Activated T-helper 1 cell treated with anti-CD3 and anti-CD28 coated beads, Interleukin-12 subunit alpha, Interleukin-12 subunit beta, Interleukin-2, Interleukin-4 antibody, amounts not matched to agents 30 ng/mL and 10 ng/mL and 1 ng/mL, durations not matched to agents 14 hours and 24 hours and 36 hours (primary cell): ENCODE results near the gene TTC28. TPM values are rescaled to one million over a fixed set of nuclear protein-coding genes. Genes with fewer than 3 reads are reported as not detected.
"Not testable (repeated sequence)": the region's sequence is repeated elsewhere in the genome, so short reads cannot be mapped to it uniquely, and the experiment has no call there.

Experiments
- DNase-seq: peaks from one replicate; pipeline ENCODE4 v3.0.0; 2021; ENCODE audit warnings: low spot score
- H3K27ac Mint-ChIP-seq: one replicate; pipeline ENCODE4 v1.8.0; 2021; ENCODE audit warnings: mild to moderate bottlenecking, mixed read lengths
- H3K27me3 Mint-ChIP-seq: one replicate; pipeline ENCODE4 v1.8.0; 2022; ENCODE audit warnings: mild to moderate bottlenecking, moderate library complexity, mixed read lengths; ENCODE audit not compliant: insufficient read depth
- H3K36me3 Mint-ChIP-seq: one replicate; pipeline ENCODE4 v1.8.0; 2021; ENCODE audit warnings: low read depth, mixed read lengths
- H3K4me1 Mint-ChIP-seq: one replicate; pipeline ENCODE4 v1.8.0; 2021; ENCODE audit warnings: low read depth, mixed read lengths
- H3K4me3 Mint-ChIP-seq: one replicate; pipeline ENCODE4 v1.8.0; 2021; ENCODE audit warnings: mild to moderate bottlenecking, moderate library complexity, mixed read lengths
- H3K9me3 Mint-ChIP-seq: one replicate; pipeline ENCODE4 v1.8.0; 2021; ENCODE audit warnings: mixed read lengths
- intact Hi-C: fragments of 100-400 bp; cut with micrococcal nuclease; formaldehyde crosslinking; loops from one replicate; pipeline ENCODE4 v1.15.1; 2024
- total RNA-seq: library from RNA; stranded (reverse); gene quantifications from 2 replicates; pipeline ENCODE4 v1.2.3, GENCODE V29; 2022

TTC28 gene
- total RNA-seq, 1 donor from 2014 or later = 2.4 TPM

DNA sequence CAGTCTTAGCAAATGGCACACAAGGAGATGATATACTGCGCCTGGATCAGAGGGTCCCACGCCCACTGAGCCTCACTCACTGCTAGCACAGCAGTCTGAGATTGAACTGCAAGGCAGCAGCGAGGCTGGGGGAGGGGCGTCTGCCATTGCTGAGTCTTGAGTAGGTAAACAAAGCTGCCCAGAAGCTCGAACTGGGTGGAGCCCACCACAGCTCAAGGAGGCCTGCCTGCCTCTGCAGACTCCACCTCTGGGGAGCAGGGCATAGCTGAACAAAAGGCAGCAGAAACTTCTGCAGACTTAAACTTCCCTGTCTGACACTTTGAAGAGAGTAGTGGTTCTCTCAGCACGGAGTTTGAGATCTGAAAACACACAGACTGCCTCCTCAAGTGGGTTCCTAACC lies 470.2 kb downstream of the TTC28 start:
- intact Hi-C loops = loop anchor here (10.0 kb wide), 1 partner anchor 65 kb away; no protein-coding TSS in a partner anchor
- H3K27ac Mint-ChIP-seq, H3K4me3 Mint-ChIP-seq, DNase-seq, H3K27me3 Mint-ChIP-seq, H3K4me1 Mint-ChIP-seq, H3K36me3 Mint-ChIP-seq: not testable (repeated sequence)
- H3K9me3 Mint-ChIP-seq = peaks cover 17% of the 10 kb centered on the region

DNA sequence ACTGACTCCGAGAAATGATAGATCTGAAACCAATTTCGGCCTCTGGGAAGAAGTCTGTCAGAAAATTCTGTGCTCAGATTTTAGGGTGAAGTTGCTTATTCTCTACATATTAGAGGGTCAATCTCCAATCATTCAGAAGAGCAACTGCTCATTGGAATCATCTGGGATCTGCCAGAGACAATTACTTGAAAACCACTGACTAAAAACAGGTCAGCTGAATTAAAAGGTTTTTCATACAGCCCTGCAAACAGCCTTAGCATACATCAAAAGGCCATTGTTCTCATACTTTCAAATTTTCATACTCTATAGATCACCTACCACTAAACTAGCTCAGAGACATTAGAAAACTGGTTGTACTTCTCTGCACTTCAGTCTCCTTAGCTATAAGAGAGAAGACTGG lies 470.9 kb downstream of the TTC28 start:
- intact Hi-C loops = loop anchor here (10.0 kb wide), 1 partner anchor 64 kb away; no protein-coding TSS in a partner anchor
- Mint-ChIP-seq H3K36me3 (no peaks in the 10 kb centered on the region), H3K4me1 (no peaks in the 10 kb centered on the region), H3K4me3 (no peak overlapping the region), H3K9me3 (peaks cover 17% of the 10 kb centered on the region), H3K27me3 (peaks cover 7% of the 10 kb centered on the region), H3K27ac (no peak overlapping the region)
- no peak for DNase-seq

- Mint-ChIP-seq H3K4me3 (no peak overlapping the region), H3K4me1 (no peaks in the 10 kb centered on the region), H3K36me3 (no peaks in the 10 kb centered on the region), H3K27ac (no peak overlapping the region), H3K9me3 (peaks cover 17% of the 10 kb centered on the region), H3K27me3 (peaks cover 7% of the 10 kb centered on the region)
- intact Hi-C loops = loop anchor here (10.0 kb wide), 1 partner anchor 63 kb away; no protein-coding TSS in a partner anchor
- DNase-seq = no peak
Measured at GRCh38 chr22:28208036-28208435, 471.6 kb downstream of the TTC28 start.

DNA sequence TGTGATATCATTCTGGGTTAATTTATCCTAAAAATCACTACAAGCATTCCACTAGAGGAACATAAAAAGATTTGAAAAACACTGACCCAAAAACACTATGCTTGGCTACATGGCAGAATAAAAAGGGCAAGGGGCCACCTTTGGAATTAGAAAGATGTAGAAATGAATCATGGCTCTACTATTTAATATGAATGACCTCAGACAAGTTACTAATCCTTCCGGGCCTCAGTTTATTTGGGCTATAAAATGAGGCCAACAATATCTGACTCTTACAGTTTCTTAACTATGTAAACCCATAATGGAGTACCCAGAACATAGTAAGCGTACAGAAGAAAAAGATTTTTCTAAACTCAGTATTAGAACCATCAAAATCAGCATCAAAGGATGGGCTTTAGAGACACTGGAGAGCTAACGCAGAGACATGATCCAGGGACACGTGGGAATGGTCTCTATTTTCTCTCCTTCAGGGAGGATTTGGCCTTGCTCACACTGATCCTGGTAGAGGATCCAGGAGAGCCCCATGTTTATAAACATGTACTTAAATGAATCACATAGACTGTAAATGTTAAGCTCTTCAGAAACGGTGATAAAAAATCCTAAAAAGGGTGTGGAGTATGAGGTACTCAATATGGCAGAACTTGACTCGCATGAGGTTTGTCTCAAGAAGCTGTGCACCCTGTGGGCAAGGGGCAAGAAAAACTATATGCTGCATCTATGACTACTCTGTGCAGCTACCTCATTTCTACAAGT lies 472.2 kb downstream of the TTC28 start:
- Mint-ChIP-seq H3K27ac (no peak overlapping the region), H3K36me3 (no peaks in the 10 kb centered on the region), H3K4me1 (no peaks in the 10 kb centered on the region), H3K9me3 (peaks cover 17% of the 10 kb centered on the region), H3K4me3 (no peak overlapping the region), H3K27me3 (peaks cover 7% of the 10 kb centered on the region)
- intact Hi-C loops = loop anchor here (10.0 kb wide), 1 partner anchor 63 kb away; no protein-coding TSS in a partner anchor
- DNase-seq = no peak

DNA sequence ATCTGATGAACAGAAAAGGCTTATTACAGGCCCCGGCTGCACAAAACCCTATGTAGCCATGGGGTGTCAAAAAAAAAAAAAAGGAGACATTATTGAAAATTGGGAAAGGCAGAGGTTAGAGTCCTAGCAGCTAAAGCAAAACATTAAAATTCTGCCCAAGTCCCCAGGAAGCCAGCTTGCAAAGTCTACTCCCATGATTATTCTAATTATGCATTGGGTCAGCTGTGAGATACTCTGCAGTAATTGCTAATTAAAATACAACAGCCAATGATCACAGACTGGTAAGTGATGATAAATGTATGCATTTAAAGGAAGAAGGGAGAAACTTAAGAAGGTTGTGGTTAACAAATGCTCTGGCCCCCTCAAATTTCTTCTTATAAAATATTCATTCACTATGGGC lies 473.7 kb downstream of the TTC28 start:
- H3K27ac Mint-ChIP-seq = no peak overlapping the region

DNA sequence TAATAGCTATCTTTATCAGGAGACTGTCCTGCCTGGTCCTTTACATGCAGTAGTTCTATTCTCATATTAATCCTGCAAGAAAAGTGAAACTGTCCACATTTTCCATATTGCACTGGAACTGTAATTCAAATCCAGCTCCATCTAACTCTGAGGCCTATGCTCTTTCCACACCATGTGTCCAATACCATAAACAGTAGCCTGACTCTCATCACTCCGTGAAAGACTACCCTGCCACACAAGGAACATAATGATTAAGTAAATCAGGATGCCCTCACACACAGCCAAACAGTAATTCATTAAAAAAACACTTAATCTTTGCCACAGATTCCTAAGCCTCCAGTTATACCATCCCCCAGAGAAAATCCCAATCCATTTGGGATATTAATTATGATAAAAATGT lies 475.3 kb downstream of the TTC28 start:
- no peak for DNase-seq
- intact Hi-C loops = loop anchor here (10.0 kb wide), 1 partner anchor 60 kb away; no protein-coding TSS in a partner anchor
- H3K27ac Mint-ChIP-seq = no peak overlapping the region
- H3K36me3 Mint-ChIP-seq = no peaks in the 10 kb centered on the region
- H3K27me3 Mint-ChIP-seq = peaks cover 3% of the 10 kb centered on the region
- H3K4me3 Mint-ChIP-seq = no peak overlapping the region
- H3K9me3 Mint-ChIP-seq = no peaks in the 10 kb centered on the region
- no peaks in the 10 kb centered on the region for H3K4me1 Mint-ChIP-seq

More for the DNA sequence above, 473.7 kb downstream of the TTC28 start:
- intact Hi-C loops = loop anchor here (10.0 kb wide), 1 partner anchor 61 kb away; no protein-coding TSS in a partner anchor
- H3K27me3 Mint-ChIP-seq = peaks cover 3% of the 10 kb centered on the region
- no peak for DNase-seq
- H3K4me1 Mint-ChIP-seq = no peaks in the 10 kb centered on the region
- peaks cover 5% of the 10 kb centered on the region for H3K9me3 Mint-ChIP-seq
- no peak overlapping the region for H3K4me3 Mint-ChIP-seq
- H3K36me3 Mint-ChIP-seq = no peaks in the 10 kb centered on the region

- Mint-ChIP-seq H3K4me3 (no peak overlapping the region), H3K9me3 (no peaks in the 10 kb centered on the region), H3K36me3 (no peaks in the 10 kb centered on the region), H3K4me1 (no peaks in the 10 kb centered on the region), H3K27ac (no peak overlapping the region), H3K27me3 (peaks cover 3% of the 10 kb centered on the region)
- intact Hi-C loops = loop anchor here (10.0 kb wide), 1 partner anchor 58 kb away; no protein-coding TSS in a partner anchor
- DNase-seq = no peak
Measured at GRCh38 chr22:28203286-28203685, 476.4 kb downstream of the TTC28 start.

DNA sequence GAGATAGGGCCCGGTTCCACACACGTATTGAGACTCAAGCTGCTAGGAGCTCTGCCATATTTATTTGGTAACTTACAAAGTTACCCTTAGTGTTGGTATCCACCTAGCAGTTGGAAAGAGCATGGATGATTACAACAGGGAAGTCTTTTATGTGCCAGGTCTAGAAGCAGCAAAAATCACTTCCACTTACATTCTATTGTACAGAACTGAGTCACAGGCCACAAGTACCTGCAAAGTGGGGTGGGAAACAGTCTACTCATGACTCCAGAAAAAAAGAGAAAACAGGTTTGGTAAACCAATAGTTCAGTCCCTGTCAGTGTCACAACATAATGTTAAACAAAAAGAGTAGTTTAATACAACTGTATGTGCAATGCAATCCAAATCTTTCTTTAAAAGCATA lies 480.9 kb downstream of the TTC28 start:
- H3K9me3 Mint-ChIP-seq = no peaks in the 10 kb centered on the region
- H3K27me3 Mint-ChIP-seq = peaks cover 6% of the 10 kb centered on the region
- no peak for DNase-seq
- H3K36me3 Mint-ChIP-seq = no peaks in the 10 kb centered on the region
- H3K4me3 Mint-ChIP-seq = no peak overlapping the region
- H3K4me1 Mint-ChIP-seq = no peaks in the 10 kb centered on the region
- no peak overlapping the region for H3K27ac Mint-ChIP-seq
- intact Hi-C loops = no loop called here

GRCh38 chr22:28191571-28191970 lies 488.1 kb downstream of the TTC28 start:
- DNase-seq, intact Hi-C loops, H3K36me3 Mint-ChIP-seq, H3K4me3 Mint-ChIP-seq, H3K9me3 Mint-ChIP-seq, H3K4me1 Mint-ChIP-seq, H3K27ac Mint-ChIP-seq, H3K27me3 Mint-ChIP-seq: not testable (repeated sequence)

DNA sequence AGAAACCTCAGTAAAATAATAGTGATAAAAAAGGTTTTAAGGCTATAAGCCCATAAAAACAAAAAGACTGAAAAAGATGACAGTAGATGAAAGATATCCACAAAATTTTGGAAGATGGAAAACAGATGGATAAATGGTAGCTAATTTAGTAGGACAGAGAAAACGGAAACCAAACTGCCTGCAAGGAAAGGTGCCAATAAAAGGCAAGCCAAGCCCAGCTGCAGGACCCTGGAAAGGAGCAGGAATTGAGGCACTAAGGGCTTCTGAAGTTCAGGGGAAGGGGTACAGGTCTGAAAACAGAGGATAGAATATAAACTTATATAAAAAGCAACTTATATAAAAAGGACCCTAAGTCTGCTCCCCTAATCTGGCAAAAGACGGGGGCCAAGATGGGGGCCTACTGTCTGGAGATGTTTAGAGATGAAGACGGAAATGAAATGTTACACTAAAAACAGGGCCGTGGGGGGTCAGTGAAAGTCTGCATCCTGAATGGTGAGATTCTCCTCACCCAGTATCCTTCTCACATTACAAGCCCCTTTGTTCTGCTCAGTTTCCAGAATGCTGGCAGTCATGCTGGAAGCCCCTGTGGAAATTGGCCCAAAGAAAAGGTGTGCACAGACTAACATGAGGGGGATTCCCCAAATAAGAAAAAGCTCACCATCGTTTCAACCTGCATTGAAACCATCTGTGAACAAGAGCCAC lies 491.3 kb downstream of the TTC28 start:
- H3K4me1 Mint-ChIP-seq = no peaks in the 10 kb centered on the region
- peaks cover 3% of the 10 kb centered on the region for H3K9me3 Mint-ChIP-seq
- H3K36me3 Mint-ChIP-seq = no peaks in the 10 kb centered on the region
- no peak overlapping the region for H3K27ac Mint-ChIP-seq
- H3K27me3 Mint-ChIP-seq = peaks cover 6% of the 10 kb centered on the region
- intact Hi-C loops = no loop called here
- no peak overlapping the region for H3K4me3 Mint-ChIP-seq
- DNase-seq = no peak

DNA sequence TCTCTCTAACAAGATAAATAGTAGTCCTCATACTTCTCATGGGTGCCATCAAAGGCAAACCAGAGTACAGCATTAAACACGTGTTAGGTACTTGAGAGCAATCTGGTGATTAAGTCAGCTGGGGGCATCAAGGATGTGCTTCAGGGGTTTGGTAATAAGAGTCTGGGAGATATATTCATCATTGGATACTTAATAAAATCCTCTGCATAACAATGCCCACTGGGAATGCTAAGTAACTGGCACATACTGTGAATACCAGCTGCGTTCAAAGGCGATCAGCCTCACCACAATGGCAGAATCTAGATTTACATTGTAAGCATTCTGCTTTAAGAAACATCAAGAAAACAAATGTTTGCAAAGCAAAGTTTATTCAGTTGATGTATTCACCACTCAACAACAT lies 492.0 kb downstream of the TTC28 start:
- DNase-seq = no peak
- intact Hi-C loops = no loop called here
- Mint-ChIP-seq H3K9me3 (peaks cover 3% of the 10 kb centered on the region), H3K4me1 (no peaks in the 10 kb centered on the region), H3K4me3 (no peak overlapping the region), H3K27ac (no peak overlapping the region), H3K27me3 (peaks cover 6% of the 10 kb centered on the region), H3K36me3 (no peaks in the 10 kb centered on the region)

DNA sequence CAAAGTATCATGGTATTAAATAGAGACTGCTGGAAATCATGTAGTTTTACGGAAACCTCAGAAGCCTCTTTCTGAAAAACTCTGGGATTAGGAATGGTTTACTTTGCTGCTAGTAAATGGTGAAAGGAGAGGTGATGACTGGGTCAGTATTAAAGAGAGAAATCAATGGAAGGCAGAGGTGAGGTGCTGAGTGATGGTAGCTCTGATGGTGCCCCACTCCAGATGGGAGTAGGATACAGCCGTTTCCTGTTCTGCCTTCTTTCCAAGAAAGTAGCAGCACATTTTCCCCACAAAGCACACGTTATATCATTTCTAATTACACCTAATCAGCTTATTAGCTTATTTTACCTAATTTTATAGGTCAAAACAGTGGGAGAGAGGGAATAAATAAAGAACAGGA lies 493.0 kb downstream of the TTC28 start:
- Mint-ChIP-seq H3K9me3 (no peaks in the 10 kb centered on the region), H3K36me3 (no peaks in the 10 kb centered on the region), H3K27ac (no peak overlapping the region), H3K4me3 (no peak overlapping the region), H3K27me3 (peaks cover 12% of the 10 kb centered on the region), H3K4me1 (no peaks in the 10 kb centered on the region)
- no peak for DNase-seq
- intact Hi-C loops = no loop called here

DNA sequence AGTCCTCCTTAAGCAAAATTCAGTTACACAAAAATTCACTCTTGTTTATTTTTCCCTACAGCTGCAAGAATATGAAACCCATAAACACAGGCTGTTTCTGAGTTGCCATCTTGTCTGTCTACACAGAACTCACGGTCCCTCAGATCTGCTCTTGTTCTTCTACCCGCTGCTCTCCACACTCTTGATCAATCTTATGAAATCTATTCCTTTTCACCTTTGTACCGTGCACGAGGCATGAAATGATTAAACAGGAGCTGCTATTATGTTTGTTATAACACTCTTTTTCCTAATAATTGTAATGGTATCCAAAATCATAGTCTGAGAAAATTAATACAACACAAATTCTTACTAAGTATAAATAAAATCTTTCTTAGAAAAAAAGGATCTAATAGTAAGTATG lies 494.5 kb downstream of the TTC28 start:
- no peak for DNase-seq
- intact Hi-C loops = no loop called here
- Mint-ChIP-seq H3K4me3 (no peak overlapping the region), H3K36me3 (no peaks in the 10 kb centered on the region), H3K4me1 (no peaks in the 10 kb centered on the region), H3K27me3 (peaks cover 17% of the 10 kb centered on the region), H3K27ac (no peak overlapping the region), H3K9me3 (no peaks in the 10 kb centered on the region)
